Liver (tissue), 9 donors: ENCODE results near the gene RPL5. TPM values are rescaled to one million over a fixed set of nuclear protein-coding genes. Genes with fewer than 3 reads are reported as not detected.

Experiments used
- DNase-seq: peaks from one replicate; pipeline ENCODE4 v3.0.0-alpha.2; 2017; ENCODE audit warnings: low spot score
- H3K27ac ChIP-seq, 2 donors: one replicate each; pipeline ENCODE4 v1.7.0; 2013; ENCODE audit warnings: inconsistent platforms in 2 of 2, low read length in 2 of 2, control low read depth in 1 of 2, low read depth in 1 of 2, mild to moderate bottlenecking in 1 of 2
- H3K27me3 ChIP-seq, 4 donors: one replicate each; pipeline versions ENCODE4 v1.6.1 to v1.7.0; 2013; ENCODE audit warnings: low read length in 3 of 4, inconsistent platforms in 1 of 4, mild to moderate bottlenecking in 1 of 4, moderate library complexity in 1 of 4; ENCODE audit not compliant: control insufficient read depth in 4 of 4, insufficient read depth in 4 of 4
- H3K36me3 ChIP-seq, 4 donors: one replicate each; pipeline versions ENCODE4 v1.6.1 to v1.7.0; 2013; ENCODE audit warnings: low read length in 3 of 4, mild to moderate bottlenecking in 3 of 4, low read depth in 1 of 4, moderate library complexity in 1 of 4; ENCODE audit not compliant: control insufficient read depth in 4 of 4, insufficient read depth in 3 of 4
- H3K4me1 ChIP-seq, 4 donors: one replicate each; pipeline versions ENCODE4 v1.6.1 to v1.7.0; 2013; ENCODE audit warnings: low read length in 3 of 4, mild to moderate bottlenecking in 3 of 4, moderate library complexity in 1 of 4; ENCODE audit not compliant: control insufficient read depth in 4 of 4, insufficient read depth in 4 of 4
- H3K4me3 ChIP-seq, 3 donors: one replicate each; pipeline versions ENCODE4 v1.6.1 to v1.7.0; 2013; ENCODE audit warnings: low read length in 3 of 3, control low read depth in 1 of 3, low read depth in 1 of 3, mild to moderate bottlenecking in 1 of 3
- H3K9ac ChIP-seq, 2 donors: one replicate each; pipeline ENCODE4 v1.7.0; 2013; ENCODE audit warnings: low read length in 2 of 2, mild to moderate bottlenecking in 2 of 2, moderate library complexity in 2 of 2, control low read depth in 1 of 2, low read depth in 1 of 2
- H3K9me3 ChIP-seq, 4 donors: one replicate each; pipeline versions ENCODE4 v1.6.1 to v1.7.0; 2013; ENCODE audit warnings: low read length in 3 of 4; ENCODE audit not compliant: control insufficient read depth in 4 of 4
- CTCF ChIP-seq: fragments of 150-350 bp; IDR thresholded peaks from 2 replicates; pipeline ENCODE4 v1.5.1; 2017; ENCODE audit warnings: improper control_type of control experiment, low read depth, low read length; ENCODE audit not compliant: missing input control
- EGR1 ChIP-seq, 2 donors: IDR thresholded peaks; 2 replicates each; pipeline ENCODE4 v1.6.1; 2016 to 2018; ENCODE audit warnings: antibody characterized with exemption in 2 of 2, low read depth in 2 of 2
- FOXA1 ChIP-seq: IDR thresholded peaks from 2 replicates; pipeline ENCODE4 v1.6.1; 2016; ENCODE audit warnings: antibody characterized with exemption
- FOXA2 ChIP-seq: IDR thresholded peaks from 2 replicates; pipeline ENCODE4 v1.6.1; 2016; ENCODE audit warnings: antibody characterized with exemption
- GABPA ChIP-seq, 2 donors: IDR thresholded peaks in 1 of 2; conservative IDR thresholded peaks in 1 of 2; 2 replicates each; pipeline ENCODE4 v1.6.1; 2016; ENCODE audit warnings: antibody characterized with exemption in 2 of 2, mild to moderate bottlenecking in 1 of 2, moderate library complexity in 1 of 2
- HNF4G ChIP-seq: IDR thresholded peaks from 2 replicates; pipeline ENCODE4 v1.6.1; 2016; ENCODE audit warnings: antibody characterized with exemption
- JUND ChIP-seq, 2 donors: IDR thresholded peaks; 2 replicates each; pipeline ENCODE4 v1.6.1; 2016; ENCODE audit warnings: antibody characterized with exemption in 2 of 2
- NR2F2 ChIP-seq: IDR thresholded peaks from 2 replicates; pipeline ENCODE4 v1.6.1; 2016; ENCODE audit warnings: antibody characterized with exemption
- RXRA ChIP-seq, 2 donors: IDR thresholded peaks; 2 replicates each; pipeline ENCODE4 v1.6.1; 2017 to 2018; ENCODE audit warnings: antibody characterized with exemption in 2 of 2, mild to moderate bottlenecking in 1 of 2
- TAF1 ChIP-seq: conservative IDR thresholded peaks from 2 replicates; pipeline ENCODE4 v1.6.1; 2016; ENCODE audit warnings: antibody characterized with exemption, mild to moderate bottlenecking
- WGBS: extraction: QIAGEN DNeasy Blood & Tissue Kit; methylation state at CpG from one replicate; pipeline ENCODE4 v1.1.7; 2013; 5-methylcytosine and 5-hydroxymethylcytosine counted together
- polyA plus RNA-seq, 2 donors: library from polyadenylated mRNA; stranded (reverse) in 1 of 2; unstranded in 1 of 2; fragments of 200-250 nt in 1 of 2; fragments of >200 nt in 1 of 2; fragmentation: Nextera tagmentation in 1 of 2; extraction: Ambion mirVana in 1 of 2; gene quantifications; one replicate each; pipeline versions ENCODE4 v1.2.1 to v1.2.3, GENCODE V29; 2013 to 2015
- total RNA-seq, 2 donors: library from RNA; depleted of rRNA; stranded (reverse); fragments of >200 nt; gene quantifications; one replicate each; pipeline ENCODE4 v1.2.3, GENCODE V29; 2014
- TF ChIP-seq, protein P1 (sequence below): IDR thresholded peaks from 2 replicates; pipeline ENCODE4 v1.6.1; 2016; ENCODE audit warnings: antibody characterized with exemption
- TF ChIP-seq, protein P2 (sequence below): IDR thresholded peaks from 2 replicates; pipeline ENCODE4 v1.6.1; 2016; ENCODE audit warnings: antibody characterized with exemption
- TF ChIP-seq, protein P3 (sequence below): IDR thresholded peaks from 2 replicates; pipeline ENCODE4 v1.6.1; 2016; ENCODE audit warnings: antibody characterized with exemption, mild to moderate bottlenecking
- TF ChIP-seq, protein P4 (sequence below): IDR thresholded peaks from 2 replicates; pipeline ENCODE4 v1.6.1; 2016; ENCODE audit warnings: antibody characterized with exemption
- donor health status: healthy.
- donor health status: healthy.
- donor health status: healthy.
- donor health status: healthy.
- donor health status: healthy.

RPL5 gene
- total and polyA plus RNA-seq, 4 donors: 336 to 765 (median 401) TPM

- DNase-seq: no peak
- WGBS: 93% methylated on average over 2 of the region's 2 CpGs
- Histone ChIP-seq H3K36me3 (peaks cover 0 to 4% (median under 1%) of the 10 kb centered on the region in 4 donors), H3K4me3 (no peak overlapping the region), H3K9me3 (no peaks in the 10 kb centered on the region), H3K9ac (no peak overlapping the region), H3K27me3 (no peaks in the 10 kb centered on the region), H3K27ac (no peak overlapping the region), H3K4me1 (no peaks in the 10 kb centered on the region)
- TF ChIP-seq, protein P1, sequence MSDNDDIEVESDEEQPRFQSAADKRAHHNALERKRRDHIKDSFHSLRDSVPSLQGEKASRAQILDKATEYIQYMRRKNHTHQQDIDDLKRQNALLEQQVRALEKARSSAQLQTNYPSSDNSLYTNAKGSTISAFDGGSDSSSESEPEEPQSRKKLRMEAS: no peak
- no peak for TF ChIP-seq EGR1 (IDR thresholded peaks at IDR 0.05; ENCODE audit: low read depth in 2 of 2)
These were observed 19.9 kb downstream of the RPL5 start for GRCh38 chr1:92851729-92852128.

DNA sequence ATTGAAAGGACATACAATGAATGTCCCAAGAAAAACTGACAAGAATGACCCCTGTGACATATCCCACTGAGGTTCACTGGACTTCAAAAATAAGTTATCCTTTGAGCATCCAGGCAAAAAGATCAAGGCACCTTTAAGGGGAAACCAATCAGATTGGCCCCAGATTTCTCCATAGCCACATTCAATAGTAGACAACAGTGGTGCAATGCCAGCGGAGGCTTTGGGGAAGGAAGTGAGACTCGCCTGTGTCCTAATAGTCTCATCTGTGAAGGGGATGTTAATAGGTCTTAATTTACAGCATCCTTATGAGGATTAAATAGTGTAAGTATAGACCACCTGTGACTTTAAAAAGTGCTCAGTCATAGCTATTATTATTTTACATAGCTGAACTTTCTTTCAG is 21.5 kb downstream of the RPL5 start:
- H3K27me3 ChIP-seq: no peaks in the 10 kb centered on the region
- no peak overlapping the region for H3K4me3 ChIP-seq
- no peak overlapping the region for H3K9ac ChIP-seq
- no peak overlapping the region for H3K27ac ChIP-seq
- WGBS: 85% methylated on average over 2 of the region's 2 CpGs
- peaks cover 2 to 7% (median 4%) of the 10 kb centered on the region in 4 donors for H3K4me1 ChIP-seq
- no peak for DNase-seq
- no peaks in the 10 kb centered on the region for H3K9me3 ChIP-seq
- no peak for TF ChIP-seq EGR1 (IDR thresholded peaks at IDR 0.05; ENCODE audit: low read depth in 2 of 2)
- TF ChIP-seq JUND (IDR thresholded peaks at IDR 0.05): no peak
- no peak for TF ChIP-seq NR2F2
- TF ChIP-seq FOXA1: no peak
- TF ChIP-seq, protein P2, sequence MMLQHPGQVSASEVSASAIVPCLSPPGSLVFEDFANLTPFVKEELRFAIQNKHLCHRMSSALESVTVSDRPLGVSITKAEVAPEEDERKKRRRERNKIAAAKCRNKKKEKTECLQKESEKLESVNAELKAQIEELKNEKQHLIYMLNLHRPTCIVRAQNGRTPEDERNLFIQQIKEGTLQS: no peak
- peaks cover 0 to 4% (median under 1%) of the 10 kb centered on the region in 4 donors for H3K36me3 ChIP-seq

DNA sequence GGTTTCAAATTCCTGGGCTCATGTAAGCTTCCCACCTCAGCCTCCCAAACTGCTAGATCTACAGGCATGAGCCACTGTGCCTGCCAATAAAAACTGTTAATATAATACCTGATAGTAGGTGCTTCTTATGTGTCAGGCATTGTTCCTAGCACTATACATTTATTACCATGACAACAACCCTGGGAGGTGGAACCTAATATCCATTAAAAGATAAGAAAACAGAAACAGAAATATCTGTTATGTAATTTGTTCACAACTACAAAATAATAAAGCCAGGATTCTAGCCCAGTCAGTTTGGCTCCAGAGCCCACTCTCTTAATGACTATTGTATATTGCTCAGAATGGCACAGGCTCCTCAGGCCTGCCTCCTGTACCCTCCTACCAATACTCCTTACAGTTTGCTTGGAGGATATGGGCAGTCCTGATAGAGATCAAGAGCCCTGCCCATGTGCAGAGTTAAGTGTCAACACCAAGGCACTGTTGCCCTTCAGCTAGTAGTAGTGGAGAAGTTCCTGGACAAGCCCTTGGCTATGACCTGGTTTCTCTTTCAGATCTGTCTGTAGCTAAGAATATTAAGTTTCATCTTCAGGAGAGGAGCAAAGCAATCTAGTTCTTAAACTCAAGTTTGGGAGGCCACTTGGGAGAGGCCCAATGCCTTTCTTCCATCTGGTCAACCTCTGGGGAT is 22.4 kb downstream of the RPL5 start:
- no peak overlapping the region for H3K4me3 ChIP-seq
- DNase-seq: no peak
- no peaks in the 10 kb centered on the region for H3K27me3 ChIP-seq
- H3K4me1 ChIP-seq: peaks cover 2 to 12% (median 8%) of the 10 kb centered on the region in 4 donors
- no peaks in the 10 kb centered on the region for H3K36me3 ChIP-seq
- no peak overlapping the region for H3K9ac ChIP-seq
- TF ChIP-seq HNF4G (no peak), GABPA (IDR thresholded peaks at IDR 0.05 in 1 of 2, conservative IDR thresholded peaks at IDR 0.05 in 1 of 2) (no peak)
- TF ChIP-seq, protein P1: no peak
- H3K9me3 ChIP-seq: no peaks in the 10 kb centered on the region
- H3K27ac ChIP-seq: no peak overlapping the region

GRCh38 chr1:92855236-92855635 is 23.4 kb downstream of the RPL5 start:
- WGBS: 97% methylated on average over 4 of the region's 4 CpGs
- no peak overlapping the region for H3K27ac ChIP-seq
- H3K27me3 ChIP-seq: no peaks in the 10 kb centered on the region
- no peak for DNase-seq
- H3K4me3 ChIP-seq: no peak overlapping the region
- no peaks in the 10 kb centered on the region for H3K9me3 ChIP-seq
- H3K4me1 ChIP-seq: peaks cover 2 to 12% (median 8%) of the 10 kb centered on the region in 4 donors
- no peaks in the 10 kb centered on the region for H3K36me3 ChIP-seq
- no peak overlapping the region for H3K9ac ChIP-seq
- TF ChIP-seq FOXA2: no peak
- TF ChIP-seq, protein P3, sequence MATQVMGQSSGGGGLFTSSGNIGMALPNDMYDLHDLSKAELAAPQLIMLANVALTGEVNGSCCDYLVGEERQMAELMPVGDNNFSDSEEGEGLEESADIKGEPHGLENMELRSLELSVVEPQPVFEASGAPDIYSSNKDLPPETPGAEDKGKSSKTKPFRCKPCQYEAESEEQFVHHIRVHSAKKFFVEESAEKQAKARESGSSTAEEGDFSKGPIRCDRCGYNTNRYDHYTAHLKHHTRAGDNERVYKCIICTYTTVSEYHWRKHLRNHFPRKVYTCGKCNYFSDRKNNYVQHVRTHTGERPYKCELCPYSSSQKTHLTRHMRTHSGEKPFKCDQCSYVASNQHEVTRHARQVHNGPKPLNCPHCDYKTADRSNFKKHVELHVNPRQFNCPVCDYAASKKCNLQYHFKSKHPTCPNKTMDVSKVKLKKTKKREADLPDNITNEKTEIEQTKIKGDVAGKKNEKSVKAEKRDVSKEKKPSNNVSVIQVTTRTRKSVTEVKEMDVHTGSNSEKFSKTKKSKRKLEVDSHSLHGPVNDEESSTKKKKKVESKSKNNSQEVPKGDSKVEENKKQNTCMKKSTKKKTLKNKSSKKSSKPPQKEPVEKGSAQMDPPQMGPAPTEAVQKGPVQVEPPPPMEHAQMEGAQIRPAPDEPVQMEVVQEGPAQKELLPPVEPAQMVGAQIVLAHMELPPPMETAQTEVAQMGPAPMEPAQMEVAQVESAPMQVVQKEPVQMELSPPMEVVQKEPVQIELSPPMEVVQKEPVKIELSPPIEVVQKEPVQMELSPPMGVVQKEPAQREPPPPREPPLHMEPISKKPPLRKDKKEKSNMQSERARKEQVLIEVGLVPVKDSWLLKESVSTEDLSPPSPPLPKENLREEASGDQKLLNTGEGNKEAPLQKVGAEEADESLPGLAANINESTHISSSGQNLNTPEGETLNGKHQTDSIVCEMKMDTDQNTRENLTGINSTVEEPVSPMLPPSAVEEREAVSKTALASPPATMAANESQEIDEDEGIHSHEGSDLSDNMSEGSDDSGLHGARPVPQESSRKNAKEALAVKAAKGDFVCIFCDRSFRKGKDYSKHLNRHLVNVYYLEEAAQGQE: no peak
- TF ChIP-seq, protein P1: no peak
- TF ChIP-seq CTCF: no peak
- TF ChIP-seq NR2F2: no peak
- no peak for TF ChIP-seq TAF1
- TF ChIP-seq FOXA1: no peak
- TF ChIP-seq RXRA (IDR thresholded peaks at IDR 0.05): no peak
- TF ChIP-seq, protein P4, sequence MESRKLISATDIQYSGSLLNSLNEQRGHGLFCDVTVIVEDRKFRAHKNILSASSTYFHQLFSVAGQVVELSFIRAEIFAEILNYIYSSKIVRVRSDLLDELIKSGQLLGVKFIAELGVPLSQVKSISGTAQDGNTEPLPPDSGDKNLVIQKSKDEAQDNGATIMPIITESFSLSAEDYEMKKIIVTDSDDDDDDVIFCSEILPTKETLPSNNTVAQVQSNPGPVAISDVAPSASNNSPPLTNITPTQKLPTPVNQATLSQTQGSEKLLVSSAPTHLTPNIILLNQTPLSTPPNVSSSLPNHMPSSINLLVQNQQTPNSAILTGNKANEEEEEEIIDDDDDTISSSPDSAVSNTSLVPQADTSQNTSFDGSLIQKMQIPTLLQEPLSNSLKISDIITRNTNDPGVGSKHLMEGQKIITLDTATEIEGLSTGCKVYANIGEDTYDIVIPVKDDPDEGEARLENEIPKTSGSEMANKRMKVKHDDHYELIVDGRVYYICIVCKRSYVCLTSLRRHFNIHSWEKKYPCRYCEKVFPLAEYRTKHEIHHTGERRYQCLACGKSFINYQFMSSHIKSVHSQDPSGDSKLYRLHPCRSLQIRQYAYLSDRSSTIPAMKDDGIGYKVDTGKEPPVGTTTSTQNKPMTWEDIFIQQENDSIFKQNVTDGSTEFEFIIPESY: no peak
